ENCODE results near the gene SKP2.

SKP2 gene

DNA sequence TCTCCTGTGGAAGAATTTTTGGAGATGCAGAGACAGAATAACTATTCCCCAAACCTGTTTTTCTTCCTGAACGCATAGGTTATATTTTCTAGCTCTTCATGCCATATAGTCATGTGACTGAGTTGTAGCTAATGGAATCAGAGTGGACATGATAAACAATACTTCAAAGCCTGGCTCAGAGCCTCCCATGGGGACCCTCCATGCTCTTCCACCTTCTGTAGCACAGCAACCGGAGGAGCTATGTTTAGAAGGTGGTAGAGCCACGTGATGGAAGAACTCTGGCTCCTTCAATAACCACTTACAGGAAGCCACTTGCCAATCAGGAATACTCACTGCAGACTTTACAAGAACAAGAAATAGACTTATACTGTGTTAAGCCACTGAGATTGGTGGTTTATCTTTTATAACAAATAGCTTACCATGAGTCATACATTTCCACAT, 50.6 kb downstream of the SKP2 start:
- no peak for DNase-seq

GRCh38 chr5:36205329-36205728, 53.4 kb downstream of the SKP2 start:
- no peak for DNase-seq

DNA sequence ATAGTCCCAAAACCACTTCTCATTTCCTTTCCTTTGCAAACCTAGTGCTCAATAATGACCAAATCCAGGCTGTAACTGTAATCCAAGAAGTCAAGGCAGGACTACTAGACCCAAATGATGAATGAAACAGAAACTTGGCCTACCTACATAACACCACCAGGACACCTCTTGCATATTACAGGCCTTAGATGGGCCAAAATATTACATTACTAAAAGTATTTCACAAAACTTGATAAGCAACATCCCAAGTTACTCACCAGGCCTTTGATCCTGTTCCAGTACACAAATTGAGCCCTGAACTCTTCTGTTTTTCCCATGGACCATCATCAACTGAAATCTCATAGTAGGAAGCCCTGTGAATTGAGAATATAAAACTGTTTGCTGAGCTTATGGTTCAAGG, 55.0 kb downstream of the SKP2 start:
- no peak for DNase-seq

- no peak for DNase-seq
These were observed 56.9 kb downstream of the SKP2 start for GRCh38 chr5:36208786-36209185.

DNA sequence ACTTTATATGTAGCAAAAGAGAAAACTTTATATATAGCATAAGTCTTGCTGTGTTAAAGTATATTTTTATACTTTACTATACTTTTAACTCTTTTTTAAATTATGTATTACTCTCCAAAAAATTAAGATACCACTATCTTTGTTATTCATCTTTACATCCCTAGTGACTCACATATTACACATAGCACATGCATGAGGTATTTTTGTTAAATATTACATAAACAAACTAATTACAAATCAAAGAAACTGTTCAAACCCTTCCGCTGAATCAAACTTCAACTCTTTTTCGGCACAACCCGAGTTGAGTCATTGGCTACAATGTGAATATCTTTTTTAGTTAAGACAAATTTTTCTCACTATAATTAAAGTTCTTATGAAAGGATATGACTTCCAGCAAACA, 57.8 kb downstream of the SKP2 start:
- no peak for DNase-seq

- no peak for DNase-seq
These were observed 62.5 kb downstream of the SKP2 start for GRCh38 chr5:36214436-36214835.

DNA sequence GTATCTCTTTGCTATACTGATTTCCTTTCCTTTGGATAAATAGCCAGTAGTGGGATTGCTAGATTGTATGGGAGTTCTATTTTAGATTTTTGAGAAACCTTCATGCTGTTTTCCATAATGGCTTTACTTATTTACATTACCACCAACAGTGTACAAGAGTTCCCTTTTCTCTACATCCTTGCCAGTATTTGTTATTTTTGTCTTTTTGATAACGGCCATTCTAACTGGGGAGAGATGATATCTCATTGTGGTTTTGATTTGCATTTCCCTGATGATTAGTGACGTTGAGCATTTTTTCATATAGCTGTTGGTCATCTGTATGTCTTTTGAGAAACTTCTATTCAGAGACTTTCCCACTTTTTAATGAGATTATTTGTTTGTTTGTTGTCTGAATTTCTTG, 64.0 kb downstream of the SKP2 start:
- DNase-seq = no peak

- DNase-seq = no peak
These were observed 65.7 kb downstream of the SKP2 start for GRCh38 chr5:36217567-36217966.

GRCh38 chr5:36217988-36218387, 66.1 kb downstream of the SKP2 start:
- DNase-seq = no peak

DNA sequence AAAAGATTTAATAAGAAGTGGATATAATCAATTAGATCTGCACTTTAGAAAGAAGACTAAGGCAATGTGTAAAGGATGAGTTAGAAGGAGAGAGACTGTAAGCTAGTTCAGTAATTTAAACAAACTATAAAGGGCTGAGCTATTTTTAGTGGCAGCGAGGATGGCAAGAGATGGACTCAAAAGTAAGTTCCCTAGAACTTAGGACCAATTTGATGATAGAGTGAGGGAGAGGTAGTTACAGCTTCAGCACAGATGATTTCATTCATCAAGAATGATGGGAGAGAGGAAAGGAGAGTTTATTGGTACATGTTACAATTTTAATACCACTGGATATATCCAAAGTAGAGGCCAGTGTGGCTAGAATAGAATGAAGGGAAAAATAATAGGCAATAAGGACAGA, 70.7 kb downstream of the SKP2 start:
- DNase-seq = no peak

DNA sequence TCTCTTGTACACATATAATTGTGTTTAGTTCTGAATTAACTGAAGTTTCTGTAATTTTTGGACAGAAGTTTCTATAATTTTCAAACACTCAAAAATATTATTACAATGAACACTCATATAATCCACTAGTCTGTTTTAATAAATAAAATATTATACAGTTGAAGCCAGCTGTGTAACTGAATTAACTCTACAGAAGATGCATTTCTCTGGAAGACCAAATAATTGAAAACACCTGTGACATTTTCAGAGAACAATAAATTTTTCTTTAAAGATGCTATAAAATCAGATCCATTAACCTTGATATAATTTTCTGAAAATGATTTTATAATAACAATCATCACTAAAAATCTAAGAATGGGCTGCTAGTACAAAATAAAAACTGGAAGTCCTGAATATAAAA, 75.1 kb downstream of the SKP2 start:
- no peak for DNase-seq

- DNase-seq = no peak
These were observed 76.6 kb downstream of the SKP2 start for GRCh38 chr5:36228505-36228904.

DNA sequence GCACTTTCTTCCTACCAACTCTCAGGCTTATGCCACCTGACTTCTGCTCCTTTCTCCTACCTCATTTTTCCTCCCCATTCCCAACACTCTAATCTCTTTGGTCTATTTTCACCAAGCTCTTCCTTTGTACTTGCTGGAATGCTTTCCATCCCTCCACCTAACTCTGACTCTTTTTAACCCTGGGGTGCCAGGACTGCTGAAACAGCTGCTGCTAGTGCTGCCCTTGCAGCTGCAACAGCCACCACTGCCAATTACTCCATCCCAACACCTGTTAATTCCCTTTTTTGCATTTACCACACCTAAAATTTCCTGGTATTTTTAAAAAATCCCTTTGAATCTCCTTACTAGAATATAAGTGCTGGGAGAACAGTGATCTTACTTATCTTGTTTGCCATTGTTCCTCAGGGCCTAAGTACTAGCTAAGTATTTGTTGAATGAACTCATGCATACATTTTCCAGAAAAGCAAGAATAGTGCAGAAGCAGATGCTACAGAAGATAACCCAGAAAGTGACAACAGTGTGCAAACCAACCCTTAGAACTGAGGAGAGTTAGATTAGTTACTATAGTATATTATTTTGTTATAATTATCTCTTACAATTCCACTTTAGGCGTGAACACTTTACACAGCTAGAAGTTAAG, 78.4 kb downstream of the SKP2 start:
- DNase-seq = no peak

- DNase-seq = no peak
These were observed 80.6 kb downstream of the SKP2 start for GRCh38 chr5:36232533-36232932.
